ENCODE measurements around the gene NACAD. TPM values are rescaled to one million over a fixed set of nuclear protein-coding genes. Genes with fewer than 3 reads are reported as not detected.

NACAD gene
- total RNA-seq, 1 donor from 2014 or later, result 9.6 TPM

GRCh38 chr7:45099891-45100760, 11.4 kb upstream of the NACAD start:
- no peak for DNase-seq (ENCODE audit: extremely low spot score, unreplicated experiment)
- H3K27ac Mint-ChIP-seq (ENCODE audit: unreplicated experiment), result no peak overlapping the region
- no peak for TF ChIP-seq CTCF (IDR thresholded peaks at IDR 0.05)
- H3K27me3 Mint-ChIP-seq (ENCODE audit: unreplicated experiment), result no peaks in the 10 kb centered on the region
- H3K9me3 Mint-ChIP-seq (ENCODE audit: unreplicated experiment), result no peaks in the 10 kb centered on the region
- no peak overlapping the region for H3K4me3 Mint-ChIP-seq (ENCODE audit: unreplicated experiment)
- no peaks in the 10 kb centered on the region for H3K4me1 Mint-ChIP-seq (ENCODE audit: unreplicated experiment)
- peaks cover 20% of the 10 kb centered on the region for H3K36me3 Mint-ChIP-seq (ENCODE audit: unreplicated experiment)

GRCh38 chr7:45098983-45099839, 10.4 kb upstream of the NACAD start:
- no peak overlapping the region for H3K4me3 Mint-ChIP-seq (ENCODE audit: unreplicated experiment)
- TF ChIP-seq CTCF (IDR thresholded peaks at IDR 0.05), result no peak
- H3K27ac Mint-ChIP-seq (ENCODE audit: unreplicated experiment), result no peak overlapping the region
- H3K27me3 Mint-ChIP-seq (ENCODE audit: unreplicated experiment), result no peaks in the 10 kb centered on the region
- H3K4me1 Mint-ChIP-seq (ENCODE audit: unreplicated experiment), result no peaks in the 10 kb centered on the region
- peaks cover 20% of the 10 kb centered on the region for H3K36me3 Mint-ChIP-seq (ENCODE audit: unreplicated experiment)
- no peaks in the 10 kb centered on the region for H3K9me3 Mint-ChIP-seq (ENCODE audit: unreplicated experiment)
- no peak for DNase-seq (ENCODE audit: extremely low spot score, unreplicated experiment)

GRCh38 chr7:45092931-45093235, 4.1 kb upstream of the NACAD start:
- no peaks in the 10 kb centered on the region for H3K36me3 Mint-ChIP-seq (ENCODE audit: unreplicated experiment)
- H3K4me1 Mint-ChIP-seq (ENCODE audit: unreplicated experiment), result peaks cover 6% of the 10 kb centered on the region
- no peak for TF ChIP-seq CTCF (IDR thresholded peaks at IDR 0.05)
- no peak for DNase-seq (ENCODE audit: extremely low spot score, unreplicated experiment)
- no peaks in the 10 kb centered on the region for H3K9me3 Mint-ChIP-seq (ENCODE audit: unreplicated experiment)
- H3K27me3 Mint-ChIP-seq (ENCODE audit: unreplicated experiment), result peaks cover 4% of the 10 kb centered on the region
- H3K27ac Mint-ChIP-seq (ENCODE audit: unreplicated experiment), result no peak overlapping the region
- H3K4me3 Mint-ChIP-seq (ENCODE audit: unreplicated experiment), result no peak overlapping the region

DNA sequence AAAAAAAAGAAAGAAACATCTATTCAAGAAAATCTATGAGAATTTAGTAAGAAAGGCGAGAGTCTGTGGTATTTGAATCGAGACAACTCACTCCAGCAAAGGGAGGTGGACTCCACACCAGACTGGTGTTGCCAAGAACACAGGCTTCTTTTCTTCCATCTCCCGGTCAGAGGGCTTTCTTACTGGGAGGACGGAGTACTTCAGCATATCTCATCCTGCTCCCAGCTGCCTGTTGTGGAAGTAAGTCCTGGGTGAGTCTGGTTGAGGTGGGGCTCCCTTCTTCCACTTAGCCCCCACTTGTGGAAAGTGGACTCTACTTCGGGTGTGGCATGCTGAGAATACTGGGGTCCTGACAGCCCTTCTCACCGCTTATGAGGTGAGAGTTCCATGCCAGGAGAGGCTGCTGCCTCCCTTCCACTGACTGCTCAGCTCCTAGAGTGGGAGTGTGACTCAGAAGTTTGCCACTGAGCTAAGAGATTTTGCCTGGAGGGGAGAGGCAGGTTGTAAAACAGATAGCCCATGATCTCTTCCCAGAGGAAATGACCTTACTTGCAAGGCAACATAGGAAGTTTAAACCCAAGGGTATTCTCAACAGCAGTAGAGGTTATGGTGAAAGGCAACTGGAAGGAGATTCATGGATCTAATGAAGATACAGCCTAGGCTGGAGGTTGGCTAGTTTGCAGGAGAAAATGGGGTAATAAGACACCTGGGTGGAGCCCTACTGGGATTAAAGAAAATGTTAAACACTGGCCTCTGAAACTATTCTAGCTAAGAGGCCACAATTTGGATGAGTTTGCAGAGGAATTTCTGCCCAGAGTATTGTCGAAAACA, 3.5 kb upstream of the NACAD start:
- H3K36me3 Mint-ChIP-seq (ENCODE audit: unreplicated experiment), result no peaks in the 10 kb centered on the region
- peaks cover 4% of the 10 kb centered on the region for H3K27me3 Mint-ChIP-seq (ENCODE audit: unreplicated experiment)
- H3K9me3 Mint-ChIP-seq (ENCODE audit: unreplicated experiment), result no peaks in the 10 kb centered on the region
- H3K4me3 Mint-ChIP-seq (ENCODE audit: unreplicated experiment), result no peak overlapping the region
- peaks cover 6% of the 10 kb centered on the region for H3K4me1 Mint-ChIP-seq (ENCODE audit: unreplicated experiment)
- no peak for TF ChIP-seq CTCF (IDR thresholded peaks at IDR 0.05)
- no peak for DNase-seq (ENCODE audit: extremely low spot score, unreplicated experiment)
- no peak overlapping the region for H3K27ac Mint-ChIP-seq (ENCODE audit: unreplicated experiment)

Data from osteocyte (in vitro differentiated cells).